GM21717 (cell line): ENCODE measurements around the gene APOBEC2.
"Not testable (repeated sequence)": the region's sequence is repeated elsewhere in the genome, so short reads cannot be mapped to it uniquely, and the experiment has no call there.

ENCODE experiments used
- ATAC-seq: cut with Tn5 transposase; IDR thresholded peaks from one replicate; pipeline ENCODE4 v1.9.1; 2021; ENCODE audit warnings: mild to moderate bottlenecking, moderate library complexity; ENCODE audit not compliant: unreplicated experiment

Gene APOBEC2

DNA sequence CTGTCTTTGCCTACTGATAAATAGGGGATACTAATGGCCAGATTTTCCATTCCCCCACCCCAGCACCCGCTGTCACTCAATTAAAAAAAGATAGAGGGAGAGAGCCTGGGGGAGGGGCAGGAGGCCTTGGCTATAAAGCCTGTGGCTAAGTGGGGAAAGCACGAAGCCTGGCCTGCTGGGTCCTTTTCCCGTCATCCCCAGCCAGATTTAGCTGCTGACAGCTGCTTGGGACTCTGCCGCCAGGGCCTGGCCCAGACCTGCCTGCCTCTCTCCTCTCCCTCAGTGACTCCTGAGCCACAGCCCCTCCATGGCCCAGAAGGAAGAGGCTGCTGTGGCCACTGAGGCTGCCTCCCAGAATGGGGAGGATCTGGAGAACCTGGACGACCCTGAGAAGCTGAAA lies at the start of gene APOBEC2:
APOBEC2 (plus strand) TSS at position 162 of the 400 bp plus-strand sequence; CDS start at position 308, 146 bp downstream.
- ATAC-seq, result no peak

- ATAC-seq, result peak; percentile 68
Measured at GRCh38 chr6:41006217-41006616, 46.8 kb upstream of the APOBEC2 start.

- ATAC-seq, result not testable (repeated sequence)
Measured at GRCh38 chr6:41006980-41007379, 46.0 kb upstream of the APOBEC2 start.

- ATAC-seq, result no peak
Measured at GRCh38 chr6:41008011-41008410, 45.0 kb upstream of the APOBEC2 start.

DNA sequence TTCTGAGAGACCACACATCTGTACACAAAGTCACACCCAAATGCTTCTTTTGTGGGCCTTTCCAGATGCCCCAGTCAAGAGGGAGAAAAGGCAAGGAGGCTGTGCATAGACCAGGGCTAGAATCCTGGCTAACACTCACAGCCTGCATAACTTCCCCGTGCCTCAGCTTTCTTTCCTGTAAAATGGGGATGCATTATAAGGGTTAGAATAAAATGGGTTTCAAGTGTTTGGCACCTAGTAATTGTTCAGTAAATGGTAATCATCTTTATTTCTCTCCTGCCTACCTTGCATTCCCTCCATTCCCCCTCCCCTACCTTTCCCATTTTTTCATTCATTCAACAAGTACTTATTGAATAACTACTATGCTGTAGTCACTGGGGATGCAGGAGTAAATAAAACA lies 43.3 kb upstream of the APOBEC2 start:
- ATAC-seq, result no peak

DNA sequence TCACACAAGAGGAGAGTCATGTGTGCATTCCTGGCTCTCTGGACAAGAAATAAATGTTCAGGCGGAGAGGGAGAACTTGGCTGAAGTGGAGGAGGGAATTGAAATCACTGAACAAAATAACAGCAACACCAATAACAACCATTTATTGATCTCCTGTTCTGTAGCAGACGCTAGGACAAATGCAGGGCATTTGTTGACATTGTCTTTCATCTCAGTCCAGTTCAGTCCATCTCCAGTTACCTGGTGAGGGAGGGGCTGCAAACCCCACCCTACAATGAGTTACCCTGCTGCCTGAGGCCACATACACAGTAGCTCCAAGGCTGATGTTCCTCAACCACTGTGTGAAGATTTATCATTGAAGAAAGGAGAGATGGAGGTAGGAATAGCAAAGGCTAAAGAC lies 41.3 kb upstream of the APOBEC2 start:
- no peak for ATAC-seq

GRCh38 chr6:41013466-41014153 lies 39.4 kb upstream of the APOBEC2 start:
- no peak for ATAC-seq

- no peak for ATAC-seq
Measured at GRCh38 chr6:41014780-41015179, 38.2 kb upstream of the APOBEC2 start.

GRCh38 chr6:41015860-41016259 lies 37.1 kb upstream of the APOBEC2 start:
- not testable (repeated sequence) for ATAC-seq

- ATAC-seq, result no peak
Measured at GRCh38 chr6:41017663-41018062, 35.3 kb upstream of the APOBEC2 start.

DNA sequence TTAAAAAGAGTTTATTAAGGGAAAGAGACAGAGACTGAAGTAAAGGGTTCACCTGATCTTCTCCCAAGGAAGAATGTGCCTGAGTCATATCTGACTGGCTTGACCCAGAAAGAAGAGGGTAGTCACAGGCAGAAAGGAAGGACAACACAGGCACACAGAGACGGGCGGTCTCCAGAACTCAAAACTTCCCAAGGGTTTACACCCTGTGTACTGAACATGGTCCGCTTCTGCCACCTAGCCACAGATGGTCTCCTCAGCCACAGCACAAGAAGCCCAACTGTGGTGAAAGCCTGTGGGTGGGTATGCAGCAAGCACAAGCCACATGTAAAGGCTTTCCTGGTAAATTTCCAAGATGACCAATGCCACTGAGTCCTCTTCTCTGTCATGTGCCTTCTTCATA lies 31.2 kb upstream of the APOBEC2 start:
- ATAC-seq, result no peak

DNA sequence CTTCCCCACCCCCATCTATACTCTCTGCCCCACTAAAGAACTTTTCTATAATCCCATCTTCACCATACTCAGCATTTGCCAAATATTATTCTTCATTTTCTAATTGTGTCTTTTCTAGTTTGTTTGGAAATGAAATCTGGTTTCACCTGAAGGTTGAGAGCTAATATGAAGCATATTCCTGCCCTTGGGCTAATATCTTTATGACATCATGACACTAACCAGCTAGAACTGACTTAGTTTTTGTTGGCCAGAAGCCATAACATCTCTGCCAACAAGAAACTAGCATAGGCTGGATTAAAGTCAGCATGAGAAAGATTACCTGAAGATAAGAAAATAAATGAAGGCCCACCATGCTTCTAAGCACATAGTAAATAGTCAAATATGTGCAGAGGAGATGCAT lies 30.7 kb upstream of the APOBEC2 start:
- no peak for ATAC-seq

DNA sequence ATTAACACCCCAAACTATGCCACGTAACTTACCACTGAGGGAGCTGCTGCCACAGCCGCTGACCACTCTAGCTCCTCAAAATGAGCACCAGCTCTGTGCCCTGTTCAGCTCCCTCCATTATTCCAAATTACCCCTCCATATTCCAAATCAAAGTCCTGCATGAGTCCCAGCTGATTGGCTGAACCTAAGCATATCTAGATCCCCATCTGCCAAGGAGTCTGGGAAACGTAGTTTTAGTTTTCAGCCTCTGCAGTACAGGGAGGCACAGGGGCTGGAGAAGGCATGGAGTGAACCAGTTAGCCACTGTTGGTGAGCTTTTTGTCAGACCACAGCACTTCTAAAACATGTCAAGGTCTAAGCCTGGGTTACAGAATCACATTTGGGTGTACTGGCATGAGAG lies 29.9 kb upstream of the APOBEC2 start:
- ATAC-seq, result no peak

DNA sequence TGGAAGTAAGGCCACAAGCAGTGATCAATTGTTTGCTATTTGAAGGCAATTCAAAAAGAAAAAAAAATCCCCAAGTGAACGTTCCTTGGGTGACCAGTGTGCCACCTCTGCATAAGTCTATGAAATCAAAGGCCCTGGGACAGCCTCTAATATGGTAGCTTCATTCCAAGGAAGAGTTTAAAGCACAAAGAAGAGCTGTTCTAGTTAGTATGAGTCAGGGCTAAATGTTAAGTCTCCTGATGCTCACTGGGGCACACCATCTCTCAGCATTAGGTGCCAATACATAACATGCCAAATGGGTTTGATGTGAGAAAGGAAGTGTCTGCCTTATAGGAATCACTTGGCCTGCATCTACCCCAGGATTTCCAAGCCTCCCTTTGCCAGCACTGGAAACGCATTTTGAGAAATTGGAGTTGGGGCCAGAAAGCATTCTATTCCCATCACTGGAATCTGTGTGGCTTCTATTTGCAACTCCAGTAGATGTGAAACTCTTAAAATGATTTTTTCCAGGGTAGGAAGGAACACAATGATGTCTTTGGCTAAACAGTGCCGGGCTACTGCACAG lies 27.0 kb upstream of the APOBEC2 start:
- no peak for ATAC-seq

- no peak for ATAC-seq
Measured at GRCh38 chr6:41027241-41027640, 25.8 kb upstream of the APOBEC2 start.

DNA sequence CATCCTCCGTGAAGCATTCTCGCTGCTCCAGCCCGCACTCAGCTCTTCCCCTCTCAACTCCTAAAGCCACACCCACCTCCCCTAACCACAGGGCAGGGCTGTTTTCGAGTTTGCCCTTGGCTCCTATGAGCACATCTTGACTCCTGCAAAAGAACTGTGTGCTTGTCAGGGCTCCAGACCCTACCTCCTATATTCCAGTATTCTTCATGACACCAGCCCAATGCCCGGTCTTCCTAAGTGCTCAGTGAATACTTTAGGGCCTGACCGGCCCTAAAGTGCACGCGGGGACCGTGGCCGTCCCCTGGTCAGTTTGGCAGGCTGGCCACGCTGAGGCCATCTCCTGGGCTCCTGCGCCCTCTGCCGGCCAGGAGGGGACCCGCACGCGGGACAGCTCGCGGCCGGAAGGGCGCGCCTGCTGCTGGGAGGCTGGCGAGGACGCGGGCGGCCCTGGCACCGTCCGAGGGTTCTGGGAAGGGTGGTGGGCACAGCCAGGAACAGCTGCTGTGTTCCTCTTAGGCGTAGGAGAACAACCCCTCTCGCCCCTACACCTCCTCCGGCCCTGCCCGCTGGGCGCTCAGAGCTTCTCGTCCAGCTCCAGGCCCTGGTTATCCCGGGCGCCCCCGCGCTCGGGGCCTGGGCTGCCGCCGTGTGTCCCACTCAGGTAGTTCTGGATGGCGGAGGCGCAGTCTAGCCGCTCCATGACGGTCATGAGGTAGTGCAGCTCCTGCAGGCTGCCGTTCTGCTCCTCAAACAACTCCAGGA lies 25.0 kb upstream of the APOBEC2 start:
- peak; percentile 76 for ATAC-seq

DNA sequence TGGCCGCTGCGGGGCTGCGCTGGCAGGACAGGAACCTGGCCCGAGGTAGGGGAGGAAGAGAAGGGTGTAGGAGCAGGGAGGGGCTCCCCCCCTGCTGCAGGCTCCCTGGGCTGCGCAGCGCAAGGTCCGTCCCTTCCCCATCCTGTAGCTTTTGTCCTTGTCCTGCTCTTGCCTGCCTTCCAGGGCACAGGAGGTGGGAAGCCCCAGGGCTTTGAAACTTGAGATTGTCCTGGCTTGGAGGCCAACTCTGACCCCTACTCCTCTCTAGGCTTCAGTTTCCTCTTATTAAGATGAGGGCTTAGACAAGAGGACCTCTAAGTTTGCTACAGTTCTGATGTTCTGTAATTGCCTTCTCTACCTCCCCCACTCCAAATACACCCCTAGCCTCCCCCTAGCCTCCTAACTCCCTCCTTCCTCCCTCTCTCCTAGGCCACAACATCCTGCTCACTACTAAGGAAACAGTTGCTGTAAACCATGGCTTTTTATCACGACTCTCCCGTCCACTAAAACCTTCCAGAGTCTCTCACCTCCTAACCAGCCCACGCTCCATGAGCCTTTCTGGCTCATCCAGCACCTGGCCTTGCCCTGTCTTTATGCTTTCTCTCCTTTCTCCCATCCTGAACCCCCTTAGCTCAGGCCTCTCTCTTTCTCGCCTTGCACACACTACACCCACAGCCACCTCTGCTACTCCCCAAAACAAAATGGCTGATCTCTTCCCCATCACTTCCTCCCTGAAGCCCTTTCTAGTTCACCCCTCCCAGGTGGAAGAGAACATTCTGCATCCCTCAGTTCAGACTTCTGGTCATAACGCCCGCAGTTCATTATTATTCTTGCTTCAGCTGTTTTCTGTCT lies 24.2 kb upstream of the APOBEC2 start:
- ATAC-seq, result peak; percentile 22

- no peak for ATAC-seq
Measured at GRCh38 chr6:41032830-41033229, 20.2 kb upstream of the APOBEC2 start.

- ATAC-seq, result no peak
Measured at GRCh38 chr6:41033776-41034175, 19.2 kb upstream of the APOBEC2 start.

DNA sequence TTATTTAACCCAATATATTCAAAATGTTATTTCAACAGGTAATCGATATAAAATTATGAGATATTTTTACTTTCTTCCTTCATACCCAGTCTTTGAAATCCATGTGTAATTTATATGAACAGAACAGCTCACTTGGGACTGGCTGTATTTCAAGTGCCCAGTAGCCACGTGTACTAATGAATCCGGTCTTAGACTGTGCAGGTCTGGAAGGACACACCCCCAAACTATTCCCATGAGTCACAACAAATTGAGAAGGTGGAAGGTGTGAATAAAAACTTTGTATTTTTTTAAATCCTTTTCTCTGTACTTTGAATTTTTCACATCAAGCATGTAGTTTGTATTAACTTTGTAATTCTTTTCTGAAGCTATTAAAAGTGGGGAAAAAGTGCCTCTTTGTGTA lies 16.8 kb upstream of the APOBEC2 start:
- no peak for ATAC-seq

DNA sequence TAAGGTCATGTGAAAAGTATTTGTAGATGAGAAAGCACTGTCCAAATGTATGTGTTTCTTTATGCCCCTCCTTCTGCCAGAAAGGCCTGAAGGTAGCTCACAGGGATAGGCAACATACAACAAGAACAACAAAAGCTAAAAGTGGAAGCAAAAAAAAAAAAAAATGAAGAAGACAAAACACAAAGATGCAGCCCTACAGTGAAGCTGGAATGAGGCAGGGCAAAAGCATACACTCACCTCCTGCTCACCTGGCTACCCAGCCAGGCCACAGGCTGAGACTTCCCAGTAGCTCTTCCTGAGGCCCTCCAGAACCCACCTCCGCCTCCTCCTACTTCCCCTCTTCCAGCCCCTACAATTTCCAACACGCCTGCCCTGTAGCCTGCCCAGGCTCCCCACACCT lies 16.4 kb upstream of the APOBEC2 start:
- no peak for ATAC-seq
